Measurements from ENCODE around the gene FECH. TPM values are rescaled to one million over a fixed set of nuclear protein-coding genes. Genes with fewer than 3 reads are reported as not detected.

Gene FECH
- total RNA-seq, 1 experiment from 2014 or later, result 24.1 TPM

GRCh38 chr18:57576316-57576715 is 10.2 kb downstream of the FECH start:
- Mint-ChIP-seq H3K36me3 (ENCODE audit: insufficient read depth in 1 of 3, low read depth in 3 of 3) (peaks cover 2 to 30% (median 23%) of the 10 kb centered on the region in 3 experiments; a peak in 5 of 7 replicates), H3K4me1 (0 out of 4 replicates have a peak, but pooled peaks cover 0 to under 1% of the 10 kb centered on the region in 2 experiments), H3K9me3 (no peaks in the 10 kb centered on the region), H3K4me3 (no peak overlapping the region), H3K27ac (no peak overlapping the region), H3K27me3 (ENCODE audit: low read depth) (no peaks in the 10 kb centered on the region; the same call in 1 of the 2 replicates)
- H4K5ac ChIP-seq (ENCODE audit: insufficient read length, low read depth, low read length), result no peak overlapping the region
- H3K23me2 ChIP-seq (ENCODE audit: insufficient read length, low read depth, low read length, poor library complexity, severe bottlenecking), result no peaks in the 10 kb centered on the region
- no peaks in the 10 kb centered on the region for H3K9me3 ChIP-seq (ENCODE audit: control insufficient read depth, low read depth, low read length)
- no peak overlapping the region for H2AFZ ChIP-seq (ENCODE audit: low read length)
- no peak overlapping the region for H2BK20ac ChIP-seq (ENCODE audit: low read depth, low read length, poor library complexity, severe bottlenecking)
- TF ChIP-seq CTCF (conservative IDR thresholded peaks at IDR 0.05), result no peak
- DNase-seq, result no peak
- no peak overlapping the region for H2BK12ac ChIP-seq (ENCODE audit: insufficient read length, low read depth, low read length)
- no peak overlapping the region for H2BK120ac ChIP-seq (ENCODE audit: low read depth, low read length, poor library complexity, severe bottlenecking)
- H3K56ac ChIP-seq (ENCODE audit: insufficient read length, low read depth, low read length), result no peak overlapping the region
- H3K27me3 ChIP-seq (ENCODE audit: insufficient read depth, low read length), result no peaks in the 10 kb centered on the region
- no peak overlapping the region for H2AK5ac ChIP-seq (ENCODE audit: insufficient read length, low read length)
- H3K4ac ChIP-seq (ENCODE audit: low read depth, low read length), result no peak overlapping the region
- no peak overlapping the region for H4K91ac ChIP-seq (ENCODE audit: insufficient read length, low read depth, low read length)
- H3K4me2 ChIP-seq (ENCODE audit: insufficient read depth, insufficient read length, low read length), result no peak overlapping the region
- no peak overlapping the region for H4K8ac ChIP-seq (replicated peaks; ENCODE audit: insufficient read length, low read depth, low read length)
- H3K23ac ChIP-seq (ENCODE audit: insufficient read length, low read depth, low read length), result no peak overlapping the region
- H3K14ac ChIP-seq (ENCODE audit: insufficient read depth, low read length), result no peak overlapping the region
- no peak overlapping the region for H3K18ac ChIP-seq (ENCODE audit: insufficient read length, low read depth, low read length)
- no peaks in the 10 kb centered on the region for H3K79me2 ChIP-seq (ENCODE audit: insufficient read depth, low read length)
- no peak overlapping the region for H2BK15ac ChIP-seq (ENCODE audit: low read depth, low read length)
- no peaks in the 10 kb centered on the region for H3K4me1 ChIP-seq (ENCODE audit: insufficient read depth, low read length)
- no peak overlapping the region for H2BK5ac ChIP-seq (ENCODE audit: insufficient read length, low read length)
- WGBS (ENCODE audit: extremely low coverage, insufficient read length, low lambda C conversion rate), result no CpG with 5 or more reads among the region's 6 CpGs
- H3K27ac ChIP-seq (ENCODE audit: insufficient read length, low read depth, low read length), result no peak overlapping the region
- H3K9ac ChIP-seq (ENCODE audit: extremely low read depth, insufficient read length, low read length), result no peak overlapping the region
- no peaks in the 10 kb centered on the region for H3K79me1 ChIP-seq (ENCODE audit: insufficient read depth, low read depth, low read length, poor library complexity, severe bottlenecking)
- H4K20me1 ChIP-seq (ENCODE audit: control insufficient read depth, insufficient read depth, insufficient read length), result no peaks in the 10 kb centered on the region
- H3T11ph ChIP-seq (ENCODE audit: low read length), result no peak overlapping the region

Data from H9 (cell line).